T-cell (primary cell): ENCODE results near the gene C5AR2. TPM values are rescaled to one million over a fixed set of nuclear protein-coding genes. Genes with fewer than 3 reads are reported as not detected.
"Not testable (repeated sequence)": the region's sequence is repeated elsewhere in the genome, so short reads cannot be mapped to it uniquely, and the experiment has no call there.

Experiments used
- ATAC-seq, 4 experiments: fragments of 200-7000 bp in 3 of 4; fragments of 150-1000 bp in 1 of 4; cut with Tn5 transposase; replicated peaks in 1 of 4; 1 replicate in 3 of 4; 2 replicates in 1 of 4; pipeline ENCODE4 v1.10.0; 2021; ENCODE audit warnings: moderate library complexity in 3 of 4, mild to moderate bottlenecking in 2 of 4, moderate number of reproducible peaks in 1 of 4
- CTCF ChIA-PET, 2 donors: fragments of 300-600 bp; sonication (Branson Sonifier 250); formaldehyde crosslinking; loops; one replicate each; lab custom pipeline; 2022; ENCODE audit warnings: antibody characterized with exemption in 2 of 2; lab: Charles Lee
- POLR2A ChIA-PET, 2 donors: fragments of 300-600 bp; sonication (Branson Sonifier 250); formaldehyde crosslinking; loops; one replicate each; lab custom pipeline; 2022; ENCODE audit warnings: antibody characterized with exemption in 2 of 2; lab: Charles Lee
- DNase-seq, 35 experiments: peaks; one replicate each; pipeline versions ENCODE4 v3.0.0 to v3.0.0-alpha.2; 2013 to 2023
- H3K27ac ChIP-seq: one replicate; pipeline ENCODE4 v1.5.1; 2013; ENCODE audit warnings: low read length
- H3K27me3 ChIP-seq, 2 experiments: replicated peaks in 1 of 2; 1 replicate in 1 of 2; 2 replicates in 1 of 2; pipeline versions ENCODE4 v1.6.1 to v1.7.0; 2013; ENCODE audit warnings: low read length in 1 of 2, mixed read lengths in 1 of 2; ENCODE audit not compliant: control insufficient read depth in 2 of 2, insufficient read depth in 2 of 2; ENCODE audit errors: extremely low read depth in 1 of 2
- H3K36me3 ChIP-seq, 2 donors: 1 replicate in 1 of 2; 2 replicates in 1 of 2; pipeline versions ENCODE4 v1.6.1 to v1.7.0; 2013; ENCODE audit warnings: low read length in 1 of 2; ENCODE audit not compliant: control insufficient read depth in 2 of 2, insufficient read depth in 1 of 2; ENCODE audit errors: extremely low read depth in 1 of 2
- H3K4me1 ChIP-seq, 2 experiments: 1 replicate in 1 of 2; 2 replicates in 1 of 2; pipeline versions ENCODE4 v1.6.1 to v1.7.0; 2013; ENCODE audit warnings: low read length in 2 of 2, mixed read lengths in 1 of 2; ENCODE audit not compliant: insufficient read depth in 2 of 2, control insufficient read depth in 1 of 2; ENCODE audit errors: extremely low read depth in 1 of 2
- H3K4me3 ChIP-seq, 2 donors: 1 replicate in 1 of 2; 2 replicates in 1 of 2; pipeline versions ENCODE4 v1.5.1 to v1.7.0; 2013; ENCODE audit warnings: mild to moderate bottlenecking in 2 of 2, low read length in 1 of 2, moderate library complexity in 1 of 2; ENCODE audit not compliant: control insufficient read depth in 1 of 2; ENCODE audit errors: extremely low read depth in 1 of 2
- H3K9me3 ChIP-seq: 2 replicates; pipeline ENCODE4 v1.7.0; 2013
- H3K27ac Mint-ChIP-seq, 2 donors: one replicate each; pipeline ENCODE4 v1.8.0; 2020 to 2021; ENCODE audit warnings: mild to moderate bottlenecking in 2 of 2, mixed read lengths in 2 of 2
- H3K27me3 Mint-ChIP-seq, 2 donors: one replicate each; pipeline ENCODE4 v1.8.0; 2021 to 2022; ENCODE audit warnings: mixed read lengths in 2 of 2
- H3K36me3 Mint-ChIP-seq: one replicate; pipeline ENCODE4 v1.8.0; 2021; ENCODE audit warnings: mixed read lengths
- H3K4me1 Mint-ChIP-seq, 3 donors: one replicate each; pipeline ENCODE4 v1.8.0; 2020 to 2022; ENCODE audit warnings: mixed read lengths in 3 of 3, mild to moderate bottlenecking in 1 of 3
- H3K4me3 Mint-ChIP-seq, 3 donors: one replicate each; pipeline ENCODE4 v1.8.0; 2020 to 2022; ENCODE audit warnings: mild to moderate bottlenecking in 3 of 3, mixed read lengths in 3 of 3, moderate library complexity in 3 of 3
- H3K9me3 Mint-ChIP-seq, 3 donors: one replicate each; pipeline ENCODE4 v1.8.0; 2020 to 2022; ENCODE audit warnings: mixed read lengths in 3 of 3
- WGBS: methylation state at CpG from one replicate; pipeline ENCODE4 v1.1.5; 2013; ENCODE audit warnings: missing lambda C conversion rate; ENCODE audit not compliant: insufficient coverage; 5-methylcytosine and 5-hydroxymethylcytosine counted together
- total RNA-seq, 35 experiments: library from RNA in 6 of 35; stranded (reverse) in 6 of 35; fragments of 120-200 nt in 1 of 35; gene quantifications; one replicate each; pipeline versions ENCODE4 v1.2.1 to v1.2.4 and lab custom pipeline; 2013 to 2026

Gene C5AR2
- total RNA-seq, 5 donors from 2014 or later (not counting 1 experiment from before 2014, with no cell fraction given), result 0.40 to 1.5 (median 0.79) TPM

DNA sequence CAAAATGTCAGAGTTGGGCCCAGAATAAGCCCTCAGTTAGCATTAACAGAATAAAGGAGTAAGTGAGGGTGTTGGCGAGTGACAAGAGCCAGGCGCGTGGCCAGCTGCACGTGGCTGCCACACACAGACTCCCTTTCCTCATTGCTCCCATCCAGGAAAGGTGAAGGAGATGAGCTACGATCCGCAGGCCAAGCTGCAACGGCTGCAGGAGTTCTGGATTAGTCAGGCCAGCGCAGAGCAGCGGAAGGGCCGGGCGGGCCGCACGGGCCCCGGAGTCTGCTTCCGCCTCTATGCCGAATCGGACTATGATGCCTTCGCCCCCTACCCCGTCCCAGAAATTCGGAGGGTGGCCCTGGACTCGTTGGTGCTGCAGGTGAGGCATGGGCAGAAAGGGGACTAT is 30.3 kb downstream of the C5AR2 start:
- POLR2A ChIA-PET, result no interaction called here
- no peak for ATAC-seq

DNA sequence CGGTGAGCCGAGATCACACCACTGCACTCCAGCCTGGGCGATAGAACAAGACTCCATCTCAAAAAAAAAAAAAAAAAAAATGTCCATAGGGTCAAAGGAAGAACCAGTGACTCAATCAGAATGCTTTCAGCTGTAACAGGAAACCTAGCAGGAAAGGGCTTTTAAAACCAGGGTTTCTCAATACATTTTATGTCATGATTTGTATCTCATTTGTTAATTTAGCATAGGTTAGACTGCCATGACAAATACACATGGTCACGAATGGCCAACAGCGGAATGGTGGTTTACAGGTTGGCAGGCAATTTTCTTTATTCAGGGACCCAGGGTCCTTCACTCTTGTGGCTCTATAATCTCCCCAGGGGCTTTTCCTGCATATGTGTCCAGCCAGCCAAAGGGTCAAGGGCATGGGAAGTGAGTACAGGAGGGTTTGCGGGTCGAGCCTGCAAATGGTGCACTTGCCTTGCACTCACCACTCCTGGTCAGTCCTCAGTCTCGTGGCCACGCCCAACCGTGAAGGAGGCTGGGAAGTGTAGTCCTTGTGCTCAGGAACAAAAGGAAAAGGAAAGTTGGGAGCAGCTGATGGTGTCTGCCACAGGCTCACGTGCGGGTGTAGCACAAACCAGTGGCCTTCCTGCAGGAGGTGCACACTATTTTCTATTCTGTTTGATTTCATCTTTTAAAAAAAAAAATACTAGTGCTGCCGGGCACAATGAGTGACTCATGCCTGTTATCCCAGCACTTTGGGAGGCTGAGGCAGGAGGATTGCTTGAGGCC is 32.0 kb downstream of the C5AR2 start:
- DNase-seq (no peak), ATAC-seq (no peak)
- ChIA-PET POLR2A (no interaction called here), CTCF (interaction anchor here in 1 of 2 donors (0.6 kb wide), 1 partner anchor 820 kb away, joined by 3 read pairs; no protein-coding TSS in a partner anchor)
- Histone ChIP-seq H3K9me3 (no peaks in the 10 kb centered on the region), H3K4me1 (no peaks in the 10 kb centered on the region), H3K27me3 (no peaks in the 10 kb centered on the region), H3K36me3 (peaks cover 18 to 72% of the 10 kb centered on the region in 2 donors), H3K27ac (no peak overlapping the region), H3K4me3 (no peak overlapping the region)
- no peaks in the 10 kb centered on the region for H3K27me3 Mint-ChIP-seq
- H3K27ac Mint-ChIP-seq, result no peak overlapping the region
- 96% methylated on average over 7 of the region's 13 CpGs for WGBS
- H3K9me3 Mint-ChIP-seq, result no peaks in the 10 kb centered on the region
- H3K4me1 Mint-ChIP-seq, result peaks cover 0 to 4% (median 1%) of the 10 kb centered on the region in 3 donors
- no peak overlapping the region for H3K4me3 Mint-ChIP-seq
- H3K36me3 Mint-ChIP-seq, result peaks cover 36% of the 10 kb centered on the region

More for the DNA sequence above, 30.3 kb downstream of the C5AR2 start:
- no peaks in the 10 kb centered on the region for H3K27me3 ChIP-seq
- Mint-ChIP-seq H3K4me1 (peaks cover 0 to 4% (median 1%) of the 10 kb centered on the region in 3 donors), H3K27me3 (no peaks in the 10 kb centered on the region), H3K9me3 (no peaks in the 10 kb centered on the region), H3K4me3 (no peak overlapping the region), H3K27ac (no peak overlapping the region), H3K36me3 (peaks cover 48% of the 10 kb centered on the region)
- no peaks in the 10 kb centered on the region for H3K4me1 ChIP-seq
- CTCF ChIA-PET, result interaction anchor here (0.6 to 0.7 kb wide), 2 partner anchors 432 to 509 kb away, joined by 3 to 10 read pairs; no protein-coding TSS in a partner anchor
- H3K36me3 ChIP-seq, result peaks cover 20 to 81% of the 10 kb centered on the region in 2 donors
- no peak overlapping the region for H3K27ac ChIP-seq
- H3K9me3 ChIP-seq, result no peaks in the 10 kb centered on the region
- no peak for DNase-seq
- no peak overlapping the region for H3K4me3 ChIP-seq
- WGBS, result 96% methylated on average over 8 of the region's 21 CpGs

- H3K4me1 Mint-ChIP-seq, POLR2A ChIA-PET, CTCF ChIA-PET, H3K27ac Mint-ChIP-seq, ATAC-seq, H3K4me3 Mint-ChIP-seq, H3K4me1 ChIP-seq, DNase-seq, H3K27me3 ChIP-seq, H3K9me3 ChIP-seq, H3K4me3 ChIP-seq, H3K27ac ChIP-seq, H3K27me3 Mint-ChIP-seq, H3K9me3 Mint-ChIP-seq: not testable (repeated sequence)
- H3K36me3 ChIP-seq, result peaks cover 13 to 72% of the 10 kb centered on the region in 2 donors
- 93% methylated on average over 2 of the region's 10 CpGs for WGBS
- peaks cover 42% of the 10 kb centered on the region for H3K36me3 Mint-ChIP-seq
Observed at GRCh38 chr19:47365455-47365854, 33.5 kb downstream of the C5AR2 start.

DNA sequence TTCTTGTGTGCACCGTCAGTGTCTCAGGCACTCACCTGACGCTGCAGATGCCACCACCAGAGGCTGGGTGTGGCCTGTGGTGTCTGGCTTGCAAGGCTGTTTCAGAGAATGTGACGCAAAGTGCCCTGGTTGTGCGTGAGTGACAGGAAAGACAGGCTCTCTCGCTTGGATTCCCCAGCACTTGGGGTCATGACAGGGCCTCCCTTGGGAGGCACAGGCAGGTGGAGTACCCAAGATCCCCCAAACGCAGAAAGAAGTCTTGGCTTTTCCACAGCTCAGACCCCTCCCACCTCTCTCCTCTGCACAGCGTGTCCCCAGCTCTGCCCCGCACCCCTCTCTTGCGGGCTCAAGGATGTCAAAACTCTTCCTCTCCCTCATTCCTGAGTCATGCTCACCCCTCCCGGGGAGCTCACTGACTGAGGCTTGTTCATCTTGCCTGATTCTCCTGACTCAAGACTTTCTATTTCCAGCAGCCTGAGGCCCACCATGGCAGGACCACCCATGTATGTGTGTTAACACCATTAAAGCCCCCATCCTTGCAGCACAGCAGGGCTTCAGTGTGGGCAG is 38.2 kb downstream of the C5AR2 start:
- ATAC-seq (no peak), DNase-seq (peak in 11 of 35 experiments; percentile 4 to 53 (median 15))
- CTCF ChIA-PET, result no interaction called here

DNA sequence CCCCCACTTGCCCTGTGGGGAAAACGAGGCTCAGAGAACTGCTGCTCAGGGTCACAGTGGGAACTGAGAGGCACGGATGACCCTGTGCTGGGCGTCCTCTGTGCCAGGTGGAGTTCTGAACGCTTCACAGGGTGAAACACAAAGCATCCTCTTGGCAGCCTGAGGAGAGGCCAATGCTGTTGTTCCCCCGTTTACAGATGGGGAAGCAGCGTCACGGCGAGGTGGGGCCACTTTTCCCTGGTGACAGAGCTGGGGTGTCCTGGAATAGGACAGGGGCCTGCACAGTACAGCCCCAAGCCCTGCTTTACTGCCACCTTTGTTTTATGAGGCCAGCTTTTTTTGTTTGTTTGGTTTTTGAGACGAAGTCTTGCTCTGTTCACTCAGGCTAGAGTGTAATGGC is 39.3 kb downstream of the C5AR2 start:
- ATAC-seq, result no peak
- H3K27me3 ChIP-seq, result no peaks in the 10 kb centered on the region
- ChIA-PET POLR2A (no interaction called here), CTCF (no interaction called here)
- H3K4me3 Mint-ChIP-seq, result no peak overlapping the region
- no peak overlapping the region for H3K27ac ChIP-seq
- peaks cover 26 to 73% of the 10 kb centered on the region in 2 donors for H3K36me3 ChIP-seq
- no peak overlapping the region for H3K4me3 ChIP-seq
- no peaks in the 10 kb centered on the region for H3K4me1 ChIP-seq
- H3K9me3 ChIP-seq, result no peaks in the 10 kb centered on the region
- no peak for DNase-seq
- H3K27me3 Mint-ChIP-seq, result no peaks in the 10 kb centered on the region
- WGBS, result 96% methylated on average over 8 of the region's 9 CpGs
- no peaks in the 10 kb centered on the region for H3K4me1 Mint-ChIP-seq
- H3K36me3 Mint-ChIP-seq, result peaks cover 30% of the 10 kb centered on the region
- no peaks in the 10 kb centered on the region for H3K9me3 Mint-ChIP-seq
- H3K27ac Mint-ChIP-seq, result no peak overlapping the region

More for the DNA sequence above, 38.2 kb downstream of the C5AR2 start:
- H3K4me3 ChIP-seq, result no peak overlapping the region
- Mint-ChIP-seq H3K9me3 (no peaks in the 10 kb centered on the region), H3K36me3 (peaks cover 31% of the 10 kb centered on the region), H3K4me1 (no peaks in the 10 kb centered on the region), H3K27me3 (no peaks in the 10 kb centered on the region), H3K4me3 (no peak overlapping the region), H3K27ac (no peak overlapping the region)
- H3K9me3 ChIP-seq, result no peaks in the 10 kb centered on the region
- no peaks in the 10 kb centered on the region for H3K27me3 ChIP-seq
- 88% methylated on average over 10 of the region's 10 CpGs for WGBS
- H3K36me3 ChIP-seq, result peaks cover 18 to 68% of the 10 kb centered on the region in 2 donors
- H3K4me1 ChIP-seq, result no peaks in the 10 kb centered on the region
- POLR2A ChIA-PET, result no interaction called here
- H3K27ac ChIP-seq, result no peak overlapping the region

DNA sequence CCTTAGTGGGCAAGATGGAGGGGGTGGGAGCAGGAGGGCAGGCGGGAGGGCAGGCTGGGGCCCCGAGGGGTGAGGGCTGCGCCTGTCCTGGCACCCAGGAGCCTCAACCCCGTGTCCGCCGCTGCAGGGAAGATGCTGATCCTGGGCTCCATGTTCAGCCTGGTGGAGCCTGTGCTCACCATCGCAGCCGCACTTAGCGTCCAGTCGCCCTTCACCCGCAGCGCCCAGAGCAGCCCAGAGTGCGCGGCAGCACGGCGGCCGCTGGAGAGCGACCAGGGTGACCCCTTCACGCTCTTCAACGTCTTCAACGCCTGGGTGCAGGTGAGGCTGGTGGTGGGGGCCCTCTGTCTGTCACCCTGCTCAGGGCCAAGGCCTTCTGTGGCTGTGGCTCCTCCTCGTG is 40.6 kb downstream of the C5AR2 start:
- H3K4me3 Mint-ChIP-seq, result no peak overlapping the region
- H3K9me3 Mint-ChIP-seq, result no peaks in the 10 kb centered on the region
- ATAC-seq (no peak), DNase-seq (no peak)
- H3K27me3 Mint-ChIP-seq, result no peaks in the 10 kb centered on the region
- ChIA-PET CTCF (no interaction called here), POLR2A (no interaction called here)
- Histone ChIP-seq H3K27me3 (no peaks in the 10 kb centered on the region), H3K4me1 (no peaks in the 10 kb centered on the region), H3K36me3 (peaks cover 32 to 78% of the 10 kb centered on the region in 2 donors), H3K4me3 (no peak overlapping the region), H3K9me3 (no peaks in the 10 kb centered on the region), H3K27ac (no peak overlapping the region)
- 96% methylated on average over 15 of the region's 22 CpGs for WGBS
- H3K4me1 Mint-ChIP-seq, result no peaks in the 10 kb centered on the region
- no peak overlapping the region for H3K27ac Mint-ChIP-seq
- peaks cover 30% of the 10 kb centered on the region for H3K36me3 Mint-ChIP-seq
